HG03108 (cell line): ENCODE measurements around the gene CC2D1A.
A peak's percentile ranks its signal among the peaks of the same experiment; 100 is the strongest.

Source experiments
- ATAC-seq: cut with Tn5 transposase; IDR thresholded peaks from one replicate; pipeline ENCODE4 v1.9.1; 2021; ENCODE audit warnings: moderate library complexity; ENCODE audit not compliant: unreplicated experiment

CC2D1A gene

DNA sequence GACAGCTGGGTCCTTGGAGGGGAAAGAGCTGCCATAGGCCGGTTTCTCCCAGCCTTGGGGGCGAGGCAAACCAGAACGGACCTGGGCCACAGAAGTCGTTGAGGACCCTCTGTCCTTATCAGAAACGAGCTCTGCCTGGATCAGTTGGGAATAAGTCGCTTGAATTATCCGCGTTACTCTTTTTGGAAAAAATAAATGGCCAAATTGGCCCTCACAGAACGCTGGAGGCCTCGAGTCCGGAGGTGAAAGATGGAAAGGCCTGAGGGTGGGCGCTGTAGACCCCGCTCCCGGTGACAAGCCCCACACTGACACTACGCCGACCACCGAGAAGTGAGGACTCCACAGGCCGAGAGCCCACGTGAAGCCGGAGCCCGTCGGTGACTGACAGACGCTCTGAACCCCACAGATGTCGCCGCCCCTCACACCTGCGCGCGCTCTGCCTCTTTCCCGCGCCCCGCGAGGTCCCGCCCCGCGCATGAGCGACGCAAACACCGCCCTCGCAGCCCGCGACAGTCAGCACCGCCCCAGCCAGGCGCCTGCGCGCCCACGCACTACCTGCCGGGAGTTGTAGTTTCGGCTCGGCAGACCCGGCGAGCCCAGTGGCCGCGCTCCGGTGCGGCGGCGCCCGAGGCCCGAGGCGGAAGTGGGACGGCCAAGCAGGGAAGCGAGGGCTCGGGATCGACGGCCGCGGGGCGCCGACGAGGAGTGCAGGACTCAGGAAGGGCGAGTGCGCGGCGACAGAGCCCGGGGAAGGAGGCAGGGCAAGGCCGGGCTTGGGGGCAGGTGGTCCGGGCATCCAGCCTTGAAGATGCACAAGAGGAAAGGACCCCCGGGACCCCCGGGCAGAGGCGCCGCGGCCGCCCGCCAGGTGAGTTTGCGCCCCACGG lies at the start of gene CC2D1A, which contains the start of gene BRME1:
Gene CC2D1A, plus strand, starts transcription at position 568 of the 887 bp plus-strand sequence. Its CDS starts 241 bp downstream, at position 809.
Gene BRME1, minus strand, starts transcription at position 484 of the 887 bp plus-strand sequence. CDS start 1,225 bp downstream, outside the sequence.
- ATAC-seq = peak; percentile 81

DNA sequence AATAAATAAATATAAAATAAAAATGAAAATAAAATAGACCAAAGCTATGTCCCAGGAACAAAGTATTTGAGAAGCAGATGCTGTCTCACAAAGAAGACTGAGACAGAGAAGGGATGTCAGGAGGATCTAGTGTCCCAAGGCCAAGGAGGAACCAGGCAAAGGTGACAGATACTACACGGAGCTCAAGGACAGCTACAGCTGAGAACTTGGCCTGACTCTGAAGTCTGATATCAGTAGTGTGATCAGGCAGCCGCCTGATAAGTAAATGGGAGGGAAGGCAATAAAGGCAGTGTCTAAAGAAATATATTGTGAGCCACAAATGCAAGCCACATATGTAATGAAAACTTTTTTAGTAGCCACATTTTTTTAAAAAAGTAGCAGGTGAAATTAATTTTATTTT lies 49.5 kb upstream of the CC2D1A start:
- ATAC-seq = no peak

DNA sequence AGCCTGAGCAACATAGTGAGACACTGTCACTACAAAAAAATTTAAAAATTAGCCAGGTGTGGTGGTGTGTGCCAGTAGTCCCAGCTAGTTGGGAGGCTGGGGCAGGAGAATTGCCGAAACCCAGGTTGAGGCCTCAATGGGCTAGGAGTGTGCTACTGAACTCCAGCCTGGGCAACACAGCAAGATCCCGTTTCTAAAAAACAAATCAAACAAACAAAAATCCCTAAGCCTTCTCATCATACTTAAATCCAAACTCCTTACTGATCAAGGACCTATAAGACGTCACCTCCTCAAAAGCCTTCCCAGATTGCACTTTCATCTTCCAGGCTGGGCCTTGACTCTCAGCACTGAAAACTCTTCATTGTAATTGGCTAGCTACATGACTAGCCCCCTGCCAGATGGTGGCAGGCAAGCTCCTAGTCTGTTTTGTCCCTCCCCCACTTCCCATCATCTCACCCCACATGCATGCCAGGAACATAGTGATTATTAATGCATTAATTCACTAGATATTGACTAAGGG lies 46.6 kb upstream of the CC2D1A start:
- ATAC-seq = no peak

DNA sequence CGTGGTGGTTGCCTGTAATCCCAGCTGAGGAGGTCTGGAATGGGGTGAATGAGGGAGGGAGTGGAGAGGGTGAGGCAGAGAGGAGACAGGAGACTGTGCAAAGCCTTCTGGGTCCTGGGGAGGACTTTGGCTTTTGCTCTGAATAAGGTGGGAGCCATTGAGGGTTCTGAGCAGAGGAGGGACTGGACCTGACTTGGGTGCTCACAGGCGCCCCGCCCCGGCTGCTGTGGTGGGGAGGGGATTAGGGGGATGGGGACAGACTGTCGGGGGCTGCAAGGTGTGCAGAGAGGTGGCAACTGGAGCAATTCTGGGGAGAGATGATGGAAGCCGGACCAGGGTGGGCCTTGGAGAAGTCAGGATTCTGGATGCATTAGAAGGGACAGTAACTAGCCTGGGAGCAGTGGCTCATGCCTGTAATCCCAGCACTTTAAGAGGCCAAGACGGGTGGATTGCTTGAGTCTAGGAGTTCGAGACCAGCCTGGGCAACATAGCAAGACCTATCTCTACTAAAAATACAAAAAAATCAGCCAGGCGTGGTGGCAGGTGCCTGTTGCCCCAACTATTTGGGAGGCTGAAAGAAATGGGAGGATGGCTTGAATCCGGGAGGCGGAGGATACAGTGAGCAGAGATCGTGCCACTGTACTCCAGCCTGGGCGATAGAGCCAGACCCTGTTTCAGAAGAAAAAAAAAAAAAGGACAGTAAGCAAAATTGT lies 45.2 kb upstream of the CC2D1A start:
- no peak for ATAC-seq

DNA sequence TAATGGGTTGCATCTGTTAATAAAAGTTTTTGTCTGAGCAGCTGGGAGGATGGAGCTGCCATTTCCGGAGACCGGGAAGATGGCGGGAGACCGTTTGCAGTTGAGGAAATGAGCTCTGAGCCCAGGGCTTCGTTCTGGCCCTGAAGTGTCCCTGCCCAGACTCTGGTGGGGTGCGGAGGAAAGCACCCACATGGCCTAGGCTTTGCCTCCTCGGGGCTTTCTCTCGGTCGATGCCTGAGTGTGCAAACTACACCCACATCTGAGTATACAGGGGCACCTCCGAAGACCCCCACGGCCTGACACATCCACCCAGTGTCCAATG lies 44.6 kb upstream of the CC2D1A start:
- ATAC-seq = peak; percentile 25

DNA sequence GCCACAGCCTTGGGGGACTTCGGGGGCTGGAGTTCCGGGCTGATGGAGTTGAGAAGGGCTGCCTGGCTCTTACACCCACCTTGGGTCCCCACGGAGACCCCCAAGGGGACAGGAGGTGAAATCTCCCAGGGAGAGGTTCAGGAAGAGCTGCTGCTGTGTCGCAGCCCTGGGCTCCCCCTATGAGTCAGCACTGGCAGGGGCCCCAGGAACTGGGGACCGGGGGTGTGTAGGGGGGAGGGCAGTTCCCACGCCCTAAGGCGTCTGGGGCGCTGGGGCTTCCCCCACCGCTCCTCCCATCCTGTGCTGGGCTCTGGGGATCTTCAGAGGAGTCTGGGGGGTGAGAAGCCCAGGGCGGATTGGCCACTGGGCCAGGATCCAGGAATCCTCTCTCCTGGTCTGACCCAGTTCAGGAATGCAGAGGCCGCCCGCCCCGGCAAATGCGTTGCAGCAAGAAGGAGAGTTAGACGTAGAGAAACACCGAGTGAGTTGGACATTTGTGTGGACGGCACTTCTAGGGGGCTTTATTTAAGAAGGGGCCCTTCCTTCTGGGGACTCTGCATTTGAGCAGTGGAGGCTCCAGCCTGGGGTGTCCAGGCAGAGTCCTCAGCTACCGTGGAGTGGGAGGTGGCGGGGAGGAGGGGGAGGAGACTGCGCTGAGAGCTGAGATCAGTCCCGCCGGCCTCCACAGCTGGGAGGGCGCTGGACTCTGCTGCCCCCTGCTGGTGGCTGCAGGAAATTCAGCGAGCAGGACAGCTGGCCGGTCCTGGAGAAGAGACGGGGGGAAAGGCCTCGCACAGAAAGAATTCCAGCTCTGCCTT lies 44.1 kb upstream of the CC2D1A start:
- peak; percentile 75 for ATAC-seq

GRCh38 chr19:13864046-13864666 lies 41.8 kb upstream of the CC2D1A start:
- no peak for ATAC-seq

DNA sequence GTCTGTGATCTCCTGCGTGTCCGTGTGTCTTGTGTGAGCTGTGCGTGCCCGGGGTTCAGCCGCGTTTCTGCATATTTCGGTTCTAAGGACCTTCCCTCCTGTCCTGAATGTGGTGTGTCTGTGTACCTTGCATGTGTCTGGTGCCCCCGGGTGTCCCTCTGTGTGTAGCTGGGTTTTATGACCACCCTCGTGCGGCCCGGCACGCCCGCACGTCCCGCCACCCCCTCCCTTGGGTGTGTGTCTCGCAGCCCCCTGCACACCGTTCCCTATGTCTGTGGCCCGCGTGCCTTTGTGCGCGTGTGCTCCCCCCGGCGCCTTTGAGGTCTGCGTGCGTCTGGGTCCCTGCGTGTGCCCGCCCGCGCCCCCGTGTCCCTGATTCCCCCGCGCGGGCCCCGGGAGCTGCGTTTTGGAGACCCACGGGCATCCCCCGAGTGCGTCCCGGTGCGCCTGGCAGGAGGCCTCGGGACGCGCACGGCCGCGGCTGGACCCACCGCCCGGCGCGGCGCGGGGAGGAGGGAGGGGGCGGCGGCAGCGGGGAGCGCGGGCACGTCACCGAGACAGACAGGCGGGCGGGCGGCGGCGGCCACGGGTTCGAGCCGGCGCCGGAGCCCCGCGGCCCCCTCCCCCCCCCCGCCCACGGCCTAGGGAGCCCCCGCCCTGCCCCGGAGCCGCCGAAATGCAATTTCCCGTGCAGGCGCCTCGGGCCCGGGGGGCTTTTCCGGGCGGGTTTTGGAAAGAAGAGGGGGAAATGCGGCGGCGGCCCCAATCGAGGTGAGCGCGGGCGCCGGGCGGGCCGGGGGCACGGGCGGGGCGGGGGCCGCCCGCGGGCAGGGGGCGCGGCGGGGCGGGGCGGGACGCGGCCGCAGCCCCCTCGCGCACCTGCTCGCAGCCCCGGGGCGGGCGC lies 41.1 kb upstream of the CC2D1A start:
- no peak for ATAC-seq

- ATAC-seq = no peak
Observed at GRCh38 chr19:13865571-13866462, 40.2 kb upstream of the CC2D1A start.

GRCh38 chr19:13866463-13867046 lies 39.4 kb upstream of the CC2D1A start:
- ATAC-seq = no peak

- ATAC-seq = no peak
Observed at GRCh38 chr19:13868663-13869062, 37.3 kb upstream of the CC2D1A start.

GRCh38 chr19:13869281-13869680 lies 36.7 kb upstream of the CC2D1A start:
- no peak for ATAC-seq

- no peak for ATAC-seq
Observed at GRCh38 chr19:13870873-13871272, 35.1 kb upstream of the CC2D1A start.

- ATAC-seq = no peak
Observed at GRCh38 chr19:13872339-13872694, 33.7 kb upstream of the CC2D1A start.

- no peak for ATAC-seq
Observed at GRCh38 chr19:13872695-13873389, 33.2 kb upstream of the CC2D1A start.

DNA sequence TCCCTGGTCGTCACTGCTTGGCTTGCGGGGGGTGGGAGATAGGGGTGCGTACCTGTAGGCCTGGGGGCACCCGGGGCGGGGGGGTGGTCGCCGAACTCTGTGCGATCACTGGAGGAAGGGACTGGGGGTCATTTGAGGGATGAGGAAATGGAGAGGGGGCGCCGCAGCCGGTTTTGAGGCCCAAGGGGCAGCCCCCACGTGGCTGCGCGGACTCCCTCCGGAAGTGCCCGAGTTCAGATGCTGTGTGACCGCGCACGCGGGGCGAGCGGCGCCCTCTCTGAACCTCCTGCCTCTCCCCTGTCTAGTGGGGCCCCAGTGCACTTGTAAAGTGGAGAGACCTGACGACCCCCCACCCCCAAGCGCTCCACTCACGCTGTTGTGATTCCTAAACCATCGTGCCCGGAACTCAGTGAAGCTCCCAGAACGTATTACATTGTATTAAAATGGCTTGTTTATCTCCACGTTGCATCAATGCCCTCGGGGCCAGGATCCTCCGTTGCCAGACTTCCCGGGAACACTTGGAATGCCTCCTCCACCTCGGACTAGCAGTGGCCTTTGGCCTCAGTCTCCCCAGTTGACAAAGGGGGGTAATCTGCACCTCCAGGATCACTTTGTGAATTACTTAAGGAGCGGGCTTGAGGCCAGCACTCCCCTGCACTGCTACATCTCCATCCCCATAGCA lies 32.0 kb upstream of the CC2D1A start:
- no peak for ATAC-seq

DNA sequence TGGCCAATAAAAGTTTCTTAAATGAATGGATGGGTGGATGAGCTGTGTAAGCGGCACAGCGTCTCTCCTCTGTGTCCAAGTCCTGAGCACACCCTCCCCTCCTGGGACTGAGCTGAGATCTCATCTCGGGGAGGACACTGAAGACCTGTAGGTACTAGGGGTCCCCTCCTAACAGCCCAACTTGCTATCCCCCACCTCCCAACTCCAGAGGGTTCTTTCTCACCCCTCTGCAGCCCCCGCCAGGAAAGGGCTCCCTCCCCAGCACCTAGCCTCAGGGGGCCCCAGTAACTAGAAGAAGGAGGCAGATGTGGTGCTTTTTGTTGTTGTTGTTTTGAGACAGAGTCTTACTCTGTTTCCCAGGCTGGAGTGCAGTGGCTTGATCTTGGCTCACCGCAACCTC lies 30.2 kb upstream of the CC2D1A start:
- no peak for ATAC-seq
